ENCODE results near the gene LSM12. TPM values are rescaled to one million over a fixed set of nuclear protein-coding genes. Genes with fewer than 3 reads are reported as not detected.

LSM12 gene
- total RNA-seq, 4 donors from 2014 or later, result 41.6 to 79.0 (median 56.5) TPM

DNA sequence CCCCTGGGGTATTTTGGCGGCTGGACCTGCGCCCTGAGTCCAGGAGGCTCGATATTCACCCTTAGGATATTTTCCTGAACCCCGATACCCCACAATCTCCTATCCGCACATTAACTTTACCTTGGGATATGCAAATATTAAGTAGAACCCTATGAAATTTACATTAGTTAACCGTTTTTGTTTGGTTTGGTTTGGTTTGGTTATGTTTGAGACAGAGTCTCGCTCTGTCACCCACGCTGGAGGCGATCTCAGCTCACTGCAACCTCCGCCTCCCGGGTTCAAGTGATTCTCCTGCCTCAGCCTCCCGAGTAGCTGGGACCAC, 71.4 kb downstream of the LSM12 start:
- Histone ChIP-seq H3K27me3 (peaks cover 6 to 9% (median 9%) of the 10 kb centered on the region in 3 donors), H3K27ac (no peak overlapping the region), H3K4me1 (peaks cover 3 to 8% of the 10 kb centered on the region in 2 donors), H3K4me3 (peak overlapping the region in 1 of 4 donors; percentile 46), H3K36me3 (no peaks in the 10 kb centered on the region), H3K9me3 (no peaks in the 10 kb centered on the region)
- intact Hi-C loops (cut with DNase I; ENCODE audit: low total_unique reads), result loop anchor here (1.0 kb wide), 2 partner anchors 51 to 85 kb away; no protein-coding TSS in a partner anchor
- ATAC-seq, result no peak
- DNase-seq, result no peak
- in situ Hi-C loops (cut with MboI; ENCODE audit: low sequenced_read_pairs in 4 of 4), result loop anchor here in 3 of 4 donors (10.0 kb wide), 1 partner anchor 50 kb away; the partner anchor contains the start of gene PPY (in 3 of the 3)
- TF ChIP-seq, protein P1, sequence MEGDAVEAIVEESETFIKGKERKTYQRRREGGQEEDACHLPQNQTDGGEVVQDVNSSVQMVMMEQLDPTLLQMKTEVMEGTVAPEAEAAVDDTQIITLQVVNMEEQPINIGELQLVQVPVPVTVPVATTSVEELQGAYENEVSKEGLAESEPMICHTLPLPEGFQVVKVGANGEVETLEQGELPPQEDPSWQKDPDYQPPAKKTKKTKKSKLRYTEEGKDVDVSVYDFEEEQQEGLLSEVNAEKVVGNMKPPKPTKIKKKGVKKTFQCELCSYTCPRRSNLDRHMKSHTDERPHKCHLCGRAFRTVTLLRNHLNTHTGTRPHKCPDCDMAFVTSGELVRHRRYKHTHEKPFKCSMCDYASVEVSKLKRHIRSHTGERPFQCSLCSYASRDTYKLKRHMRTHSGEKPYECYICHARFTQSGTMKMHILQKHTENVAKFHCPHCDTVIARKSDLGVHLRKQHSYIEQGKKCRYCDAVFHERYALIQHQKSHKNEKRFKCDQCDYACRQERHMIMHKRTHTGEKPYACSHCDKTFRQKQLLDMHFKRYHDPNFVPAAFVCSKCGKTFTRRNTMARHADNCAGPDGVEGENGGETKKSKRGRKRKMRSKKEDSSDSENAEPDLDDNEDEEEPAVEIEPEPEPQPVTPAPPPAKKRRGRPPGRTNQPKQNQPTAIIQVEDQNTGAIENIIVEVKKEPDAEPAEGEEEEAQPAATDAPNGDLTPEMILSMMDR (IDR thresholded peaks at IDR 0.05 in 4 of 5, conservative IDR thresholded peaks at IDR 0.05 in 1 of 5), result peak in 1 of 5 experiments; percentile 6
- TF ChIP-seq POLR2A (IDR thresholded peaks at IDR 0.05), result no peak

DNA sequence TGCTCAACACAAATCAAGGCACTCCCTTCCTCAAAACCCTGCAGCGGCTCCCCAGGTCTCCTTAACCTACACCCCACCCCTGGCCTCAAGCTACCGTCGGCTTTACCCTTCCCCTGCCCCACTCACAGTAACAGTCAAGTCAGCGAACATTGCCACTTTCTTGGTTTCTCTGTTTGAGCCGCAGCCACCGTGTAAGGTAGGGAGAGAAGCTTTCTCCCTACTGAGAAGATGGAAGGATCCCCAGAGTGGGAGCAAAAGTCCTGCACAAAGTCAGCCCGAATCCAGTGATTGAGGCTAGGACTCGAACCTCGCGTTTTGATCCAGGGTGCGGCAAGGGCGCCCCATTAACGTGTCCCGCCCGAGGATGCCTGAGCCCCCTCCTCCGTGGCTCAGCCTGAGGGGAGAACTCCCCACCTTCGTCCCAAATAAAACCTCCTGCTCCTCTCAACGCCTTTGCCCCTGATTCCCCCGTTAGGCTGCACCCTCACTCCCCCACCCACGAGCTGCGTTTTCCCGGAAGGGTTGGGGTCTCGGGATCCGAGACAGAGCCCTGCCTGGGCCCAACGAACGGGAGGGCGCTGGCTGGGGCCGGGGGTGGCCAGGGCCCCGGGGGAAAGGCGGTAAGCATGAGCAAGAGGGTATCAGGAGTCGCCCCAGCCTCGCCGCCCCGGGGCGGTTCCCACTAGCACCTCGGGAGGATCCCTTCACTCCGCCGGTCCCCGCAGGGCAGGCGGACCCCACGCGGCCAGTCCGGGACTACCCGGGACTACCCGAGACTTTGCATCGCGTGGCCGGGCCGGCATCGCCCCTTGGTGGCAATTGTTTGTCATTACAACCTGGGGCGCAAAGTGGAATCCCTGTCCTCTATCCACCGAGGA, 72.0 kb downstream of the LSM12 start:
- Histone ChIP-seq H3K27ac (no peak overlapping the region), H3K4me1 (peaks cover 3 to 8% of the 10 kb centered on the region in 2 donors), H3K9me3 (no peaks in the 10 kb centered on the region), H3K4me3 (peak overlapping the region; percentile 18 to 46 (median 35)), H3K27me3 (peaks cover 6 to 9% (median 9%) of the 10 kb centered on the region in 3 donors), H3K36me3 (no peaks in the 10 kb centered on the region)
- intact Hi-C loops (cut with DNase I; ENCODE audit: low total_unique reads), result loop anchor here (1.0 kb wide), 2 partner anchors 50 to 84 kb away; no protein-coding TSS in a partner anchor
- in situ Hi-C loops (cut with MboI; ENCODE audit: low sequenced_read_pairs in 4 of 4), result loop anchor here (5.0 to 10.0 kb wide), 2 partner anchors 50 to 52 kb away; partner anchors contain the start of gene PPY (in 4 of the 4)
- ATAC-seq (peak; percentile 81 to 86), DNase-seq (peak; percentile 34 to 44)
- TF ChIP-seq POLR2A (IDR thresholded peaks at IDR 0.05), result no peak
- TF ChIP-seq, protein P1 (IDR thresholded peaks at IDR 0.05 in 4 of 5, conservative IDR thresholded peaks at IDR 0.05 in 1 of 5), result peak; percentile 81 to 91 (median 88)

DNA sequence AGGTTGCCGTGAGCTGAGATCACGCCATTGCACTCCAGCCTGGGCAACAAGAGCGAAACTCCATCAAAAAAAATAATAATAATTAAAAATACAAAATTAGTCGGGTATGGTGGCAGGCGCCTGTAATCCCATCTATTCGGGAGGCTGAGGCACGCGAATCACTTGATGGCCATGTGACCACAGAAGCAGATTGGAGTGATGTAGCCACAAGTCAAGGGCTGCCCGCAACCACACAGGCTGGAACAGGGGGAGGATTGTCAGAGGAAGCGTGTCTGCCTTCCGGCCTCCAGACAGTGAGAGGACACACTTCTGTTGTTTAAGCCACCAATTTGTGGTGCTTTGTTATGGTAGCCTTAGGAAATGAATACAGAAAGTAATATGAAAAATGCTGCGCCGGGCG, 73.8 kb downstream of the LSM12 start:
- intact Hi-C loops (cut with DNase I; ENCODE audit: low total_unique reads), result no loop called here
- Histone ChIP-seq H3K36me3 (no peaks in the 10 kb centered on the region), H3K9me3 (no peaks in the 10 kb centered on the region), H3K27me3 (peaks cover 6 to 9% (median 9%) of the 10 kb centered on the region in 3 donors), H3K27ac (no peak overlapping the region), H3K4me3 (no peak overlapping the region), H3K4me1 (peaks cover 7 to 8% of the 10 kb centered on the region in 2 donors)
- ATAC-seq (no peak), DNase-seq (no peak)
- in situ Hi-C loops (cut with MboI; ENCODE audit: low sequenced_read_pairs in 4 of 4), result loop anchor here (5.0 to 10.0 kb wide), 2 partner anchors 48 to 50 kb away; partner anchors contain the start of gene PPY (in 4 of the 4)
- TF ChIP-seq POLR2A (IDR thresholded peaks at IDR 0.05), result no peak
- TF ChIP-seq, protein P1 (IDR thresholded peaks at IDR 0.05 in 4 of 5, conservative IDR thresholded peaks at IDR 0.05 in 1 of 5), result no peak

DNA sequence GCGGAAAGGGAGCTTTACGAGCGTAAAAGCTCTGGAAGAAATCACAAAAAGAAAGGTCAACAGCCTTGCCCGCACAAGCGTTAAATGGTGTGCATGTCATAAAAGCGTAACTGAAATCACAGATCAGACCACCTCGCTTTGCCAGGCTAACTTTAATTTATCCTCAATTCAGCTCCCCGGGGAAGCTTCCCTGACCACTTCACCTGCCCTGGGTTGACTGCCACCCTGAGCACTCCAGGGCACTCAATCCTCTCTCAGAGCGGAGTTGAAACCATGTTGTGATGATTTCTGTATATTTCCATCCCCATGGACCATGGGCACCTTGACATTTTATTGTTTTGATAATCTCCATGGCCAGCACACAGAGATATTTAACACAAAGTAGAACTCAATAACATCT, 78.2 kb downstream of the LSM12 start:
- ATAC-seq, result no peak
- no peak for DNase-seq
- in situ Hi-C loops (cut with MboI; ENCODE audit: low sequenced_read_pairs in 4 of 4) (no loop called here), intact Hi-C loops (cut with DNase I; ENCODE audit: low total_unique reads) (no loop called here)
- Histone ChIP-seq H3K27ac (no peak overlapping the region), H3K4me1 (peaks cover 15 to 20% of the 10 kb centered on the region in 2 donors), H3K36me3 (no peaks in the 10 kb centered on the region), H3K27me3 (peaks cover under 1 to 14% (median 8%) of the 10 kb centered on the region in 3 donors), H3K9me3 (no peaks in the 10 kb centered on the region), H3K4me3 (no peak overlapping the region)
- TF ChIP-seq POLR2A (IDR thresholded peaks at IDR 0.05), result no peak
- TF ChIP-seq, protein P1 (IDR thresholded peaks at IDR 0.05 in 4 of 5, conservative IDR thresholded peaks at IDR 0.05 in 1 of 5), result no peak

All from gastrocnemius medialis (tissue), 4 donors.